K562 (cell line): ENCODE results near the gene CDC42EP1. TPM values are rescaled to one million over a fixed set of nuclear protein-coding genes. Genes with fewer than 3 reads are reported as not detected.

Experiments
- ATAC-seq: fragments of 200-7000 bp; cut with Tn5 transposase; 3 replicates; pipeline ENCODE4 v1.9.1; 2020; ENCODE audit warnings: moderate library complexity
- BruUV-seq: library from RNA; stranded (reverse); fragments of 400-500 nt; replicated peaks from 2 replicates; lab custom pipeline; 2021; lab: Mats Ljungman, UMichigan
- CTCF ChIA-PET: fragments of 300-600 bp; formaldehyde crosslinking; extraction: SDS; loops from one replicate; lab custom pipeline; 2021; ENCODE audit warnings: low intra/inter-chr PET ratio; lab: Yijun Ruan, JAX
- POLR2A ChIA-PET: fragments of 300-600, 350-650 bp; sonication (Branson Sonifier 250); formaldehyde crosslinking; extraction: SDS; loops from one replicate; lab custom pipeline; 2021; ENCODE audit warnings: antibody characterized with exemption, inconsistent platforms; lab: Yijun Ruan, JAX
- DNase-seq, 4 experiments: peaks; one replicate each; pipeline versions ENCODE4 v3.0.0 to v3.0.0-alpha.2; 2011 to 2018; ENCODE audit warnings: low spot score in 3 of 4, mixed read lengths in 3 of 4; ENCODE audit errors: extremely low read depth in 1 of 4
- FAIRE-seq: peaks from 2 replicates; lab custom pipeline; 2011; peaks lifted over from hg19 to GRCh38; lab: Jason Lieb, UNC
- H2AFZ ChIP-seq: 2 replicates; pipeline ENCODE4 v1.6.0; 2011; ENCODE audit warnings: low read depth, low read length, control low read depth, inconsistent platforms
- H3K27ac ChIP-seq: fragments of 200-600 bp; 3 replicates; pipeline ENCODE4 v1.8.0; 2011; ENCODE audit warnings: low read depth, mild to moderate bottlenecking, control low read depth, inconsistent platforms, low read length, moderate library complexity, mixed read lengths; ENCODE audit errors: extremely low read depth
- H3K27me3 ChIP-seq, 2 experiments: fragments of 300-600 bp in 1 of 2; 2 replicates in 1 of 2; 3 replicates in 1 of 2; pipeline versions ENCODE4 v1.6.0 to v1.8.0; 2011; ENCODE audit warnings: inconsistent platforms in 2 of 2, low read length in 2 of 2, mild to moderate bottlenecking in 1 of 2, mixed read lengths in 1 of 2, moderate library complexity in 1 of 2; ENCODE audit not compliant: control insufficient read depth in 2 of 2, insufficient read depth in 2 of 2
- H3K36me3 ChIP-seq: fragments of 300-600 bp; 3 replicates; pipeline ENCODE4 v1.8.0; 2011; ENCODE audit warnings: mild to moderate bottlenecking, low read length, inconsistent platforms; ENCODE audit not compliant: control insufficient read depth, insufficient read depth
- H3K4me1 ChIP-seq, 2 experiments: fragments of 200-600 bp in 1 of 2; replicated peaks in 1 of 2; 2 replicates in 1 of 2; 3 replicates in 1 of 2; pipeline versions ENCODE4 v1.5.1 to v1.8.0; 2011; ENCODE audit warnings: inconsistent platforms in 2 of 2, low read length in 2 of 2, mild to moderate bottlenecking in 1 of 2, mixed read lengths in 1 of 2, moderate library complexity in 1 of 2; ENCODE audit not compliant: control insufficient read depth in 2 of 2, insufficient read depth in 2 of 2
- H3K4me2 ChIP-seq: 2 replicates; pipeline ENCODE4 v1.6.1; 2011; ENCODE audit warnings: low read length, control low read depth, inconsistent platforms, mixed read lengths; ENCODE audit not compliant: insufficient read depth
- H3K4me3 ChIP-seq: fragments of 200-600 bp; sonication (generic), shearing (Covaris generic); 2 replicates; pipeline ENCODE4 v1.5.1; 2016; ENCODE audit warnings: control low read depth, inconsistent platforms
- H3K79me2 ChIP-seq: fragments of 200-600 bp; 3 replicates; pipeline ENCODE4 v1.8.0; 2011; ENCODE audit warnings: low read length, inconsistent platforms; ENCODE audit not compliant: control insufficient read depth, insufficient read depth
- H3K9ac ChIP-seq, 2 experiments: 2 replicates each; pipeline versions ENCODE4 v1.6.0 to v1.6.1; 2011; ENCODE audit warnings: low read depth in 2 of 2, low read length in 2 of 2, control low read depth in 1 of 2, inconsistent platforms in 1 of 2, mild to moderate bottlenecking in 1 of 2, mixed read lengths in 1 of 2; ENCODE audit not compliant: insufficient read depth in 1 of 2
- H3K9me1 ChIP-seq: one replicate; pipeline ENCODE4 v1.6.0; 2011; ENCODE audit warnings: inconsistent platforms, mild to moderate bottlenecking, low read length, moderate library complexity; ENCODE audit not compliant: control insufficient read depth, insufficient read depth
- H3K9me3 ChIP-seq: replicated peaks from 2 replicates; pipeline ENCODE4 v1.5.1; 2011; ENCODE audit warnings: low read depth, low read length, inconsistent platforms; ENCODE audit not compliant: control insufficient read depth, insufficient read depth
- H4K20me1 ChIP-seq: replicated peaks from 2 replicates; pipeline ENCODE4 v1.6.1; 2011; ENCODE audit warnings: low read length, inconsistent platforms, mixed read lengths; ENCODE audit not compliant: control insufficient read depth, insufficient read depth
- ETV1 ChIP-seq: fragments of 450-650 bp; conservative IDR thresholded peaks from 2 replicates; pipeline ENCODE4 v1.6.1; 2016; ENCODE audit warnings: missing genetic modification characterization, control low read depth, low read depth, missing compliant biosample characterization
- POLR2G ChIP-seq: fragments of 200-400 bp; formaldehyde crosslinking; IDR thresholded peaks from 2 replicates; pipeline ENCODE4 v1.6.1; 2017; ENCODE audit warnings: low read depth, mild to moderate bottlenecking, antibody characterized with exemption, low read length, moderate library complexity
- ZKSCAN1 ChIP-seq: fragments of 150-350 bp; IDR thresholded peaks from 2 replicates; pipeline ENCODE4 v1.6.1; 2016; ENCODE audit warnings: low read depth, low read length
- WGBS: fragments of 100-300 bp; shearing (Covaris generic); methylation state at CpG from one replicate; pipeline ENCODE4 v1.1.6; 2016; ENCODE audit warnings: low coverage, mixed read lengths; ENCODE audit not compliant: insufficient coverage; ENCODE audit errors: missing lambda C conversion rate; 5-methylcytosine and 5-hydroxymethylcytosine counted together
- in situ Hi-C: fragments of 300-500 bp; cut with MboI; formaldehyde crosslinking; loops from 4 replicates; pipeline ENCODE4 v1.15.0; 2018; ENCODE audit warnings: inconsistent platforms, mixed read lengths
- intact Hi-C: fragments of 100-400 bp; cut with micrococcal nuclease; formaldehyde crosslinking; loops from 2 replicates; pipeline ENCODE4 v1.14.2; 2022
- polyA plus RNA-seq, 8 experiments: library from polyadenylated mRNA; depleted of rRNA in 4 of 8; stranded (reverse) in 5 of 8; unstranded in 3 of 8; fragments of >200 nt; fragmentation: Nextera tagmentation in 2 of 8; fragmentation: Illumina TruSeq in 1 of 8; extraction: Ambion mirVana in 2 of 8; extraction: Trizol in 1 of 8; gene quantifications; 2 replicates each; pipeline versions ENCODE4 v1.2.1 to v1.2.3, GENCODE V29; 2011 to 2014; ENCODE audit warnings: inconsistent platforms in 1 of 8, missing spikeins in 1 of 8
- total RNA-seq, 7 experiments: library from RNA; depleted of rRNA in 6 of 7; stranded (reverse); fragments of >200 nt in 6 of 7; fragmentation: Illumina TruSeq in 2 of 7; extraction: Trizol in 2 of 7; gene quantifications; 2 replicates each; pipeline versions ENCODE4 v1.2.1 to v1.2.3, GENCODE V29; 2011 to 2021; ENCODE audit warnings: low replicate concordance in 1 of 7
- TF ChIP-seq, protein P1 (sequence below): fragments of 250-450 bp; sonication (Bioruptor Pico); IDR thresholded peaks from 2 replicates; pipeline ENCODE4 v1.8.0; 2022; ENCODE audit warnings: inconsistent platforms

The CDC42EP1 gene
- total and polyA plus RNA-seq, 9 of the 15 experiments (the other 6 are each of a cell fraction or from before 2014, with no cell fraction given), result 0.67 to 70.2 (median 7.3) TPM

DNA sequence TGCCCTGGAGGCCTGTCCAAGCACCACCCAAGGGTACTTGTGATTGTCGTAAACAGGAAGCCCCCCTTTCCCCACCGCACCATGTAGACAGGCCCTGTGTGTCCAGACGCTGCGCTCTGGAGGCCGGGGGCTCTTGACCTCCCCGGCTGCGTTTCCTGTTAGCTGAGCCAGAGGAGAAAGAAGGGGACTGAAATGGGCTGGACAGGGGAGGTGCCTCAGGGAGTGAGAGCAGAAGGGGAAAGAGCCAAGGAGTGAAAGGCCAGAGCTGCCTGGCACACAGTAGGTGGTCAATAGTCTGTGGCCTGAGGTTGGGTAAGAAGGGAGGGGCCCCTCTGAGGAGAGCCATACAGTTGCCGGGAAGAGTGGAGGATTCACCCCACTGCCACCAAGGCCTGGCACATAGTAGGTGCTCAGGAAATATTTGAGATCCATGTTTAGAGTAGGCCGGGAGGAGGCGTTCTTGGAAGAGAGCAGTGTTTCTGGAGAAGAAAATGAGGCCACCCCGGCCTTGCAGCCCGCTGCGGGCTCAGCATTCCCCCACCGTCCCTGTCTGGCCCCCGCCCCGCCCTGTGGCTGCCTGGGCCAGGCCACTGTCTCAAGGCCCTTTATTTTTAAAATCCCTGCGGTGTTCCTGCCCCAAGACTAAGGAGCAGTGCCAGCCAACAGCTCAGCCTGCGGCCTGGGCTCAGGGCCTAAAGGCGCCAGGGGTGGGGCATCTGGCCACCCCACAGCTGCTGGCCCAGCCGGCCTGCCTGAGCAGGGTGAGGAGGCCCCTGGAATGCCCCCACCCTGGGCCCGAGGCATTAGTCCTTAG lies 13.6 kb upstream of the CDC42EP1 start:
- no peak overlapping the region for H2AFZ ChIP-seq
- BruUV-seq, result no TSS peak
- FAIRE-seq (no peak), DNase-seq (no peak)
- peak overlapping the region in 1 of 2 experiments; percentile 45; a peak in 1 of 4 replicates for H3K9ac ChIP-seq
- 57% methylated on average over 8 of the region's 21 CpGs for WGBS
- TF ChIP-seq, protein P1, sequence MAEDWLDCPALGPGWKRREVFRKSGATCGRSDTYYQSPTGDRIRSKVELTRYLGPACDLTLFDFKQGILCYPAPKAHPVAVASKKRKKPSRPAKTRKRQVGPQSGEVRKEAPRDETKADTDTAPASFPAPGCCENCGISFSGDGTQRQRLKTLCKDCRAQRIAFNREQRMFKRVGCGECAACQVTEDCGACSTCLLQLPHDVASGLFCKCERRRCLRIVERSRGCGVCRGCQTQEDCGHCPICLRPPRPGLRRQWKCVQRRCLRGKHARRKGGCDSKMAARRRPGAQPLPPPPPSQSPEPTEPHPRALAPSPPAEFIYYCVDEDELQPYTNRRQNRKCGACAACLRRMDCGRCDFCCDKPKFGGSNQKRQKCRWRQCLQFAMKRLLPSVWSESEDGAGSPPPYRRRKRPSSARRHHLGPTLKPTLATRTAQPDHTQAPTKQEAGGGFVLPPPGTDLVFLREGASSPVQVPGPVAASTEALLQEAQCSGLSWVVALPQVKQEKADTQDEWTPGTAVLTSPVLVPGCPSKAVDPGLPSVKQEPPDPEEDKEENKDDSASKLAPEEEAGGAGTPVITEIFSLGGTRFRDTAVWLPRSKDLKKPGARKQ (CRISPR knock-in tag), result no peak
- TF ChIP-seq POLR2G, result no peak
- no peak for TF ChIP-seq ETV1 (tag)
- TF ChIP-seq ZKSCAN1, result peak; percentile 99
- TF ChIP-seq, all 486 proteins: peak for 1
- ChIA-PET CTCF (interaction anchor here (2.1 kb wide), 1 partner anchor 15 kb away, joined by 16 read pairs; no protein-coding TSS in a partner anchor), POLR2A (interaction anchor here (0.5 to 2.7 kb wide), 3 partner anchors 17 to 92 kb away, joined by 3 to 11 read pairs (median 3); no protein-coding TSS in a partner anchor)
- Histone ChIP-seq H3K27me3 (no peaks in the 10 kb centered on the region), H3K9me1 (no peaks in the 10 kb centered on the region), H4K20me1 (no peaks in the 10 kb centered on the region), H3K79me2 (no peaks in the 10 kb centered on the region), H3K27ac (no peak overlapping the region), H3K9me3 (no peaks in the 10 kb centered on the region), H3K36me3 (no peaks in the 10 kb centered on the region), H3K4me2 (no peak overlapping the region), H3K4me1 (peaks cover 7 to 27% of the 10 kb centered on the region in 2 experiments; a peak in 4 of 5 replicates), H3K4me3 (no peak overlapping the region)
- no peak for ATAC-seq
- in situ Hi-C loops, result loop anchor here (10.0 kb wide), 1 partner anchor 428 kb away; no protein-coding TSS in a partner anchor
- intact Hi-C loops, result no loop called here
